Right kidney (tissue), 1 donor: ENCODE measurements around the gene KCNQ5.
"Not testable (repeated sequence)": the region's sequence is repeated elsewhere in the genome, so short reads cannot be mapped to it uniquely, and the experiment has no call there.

ENCODE experiments used
- DNase-seq: peaks from one replicate; pipeline ENCODE4 v3.0.0-alpha.2; 2016

Gene KCNQ5

DNA sequence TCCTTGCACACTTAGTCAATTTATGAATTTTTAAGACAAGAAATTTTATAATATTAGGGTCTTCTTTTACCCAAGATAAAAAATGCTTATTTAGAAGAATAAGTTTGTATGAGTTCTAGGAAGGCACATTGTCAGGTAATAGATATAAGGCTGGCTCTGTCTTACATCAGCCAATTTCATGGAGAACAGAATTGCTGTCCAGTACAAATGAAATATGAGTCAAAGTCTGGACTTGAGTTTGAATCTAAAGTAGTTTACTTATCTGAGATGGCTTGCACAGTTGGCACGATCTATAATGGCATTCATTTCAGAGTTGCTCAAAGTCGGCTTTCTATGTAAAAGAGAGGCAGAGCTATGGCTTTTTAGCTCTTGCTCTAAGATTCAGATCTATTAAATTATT is 228.2 kb downstream of the KCNQ5 start:
- DNase-seq, result no peak

DNA sequence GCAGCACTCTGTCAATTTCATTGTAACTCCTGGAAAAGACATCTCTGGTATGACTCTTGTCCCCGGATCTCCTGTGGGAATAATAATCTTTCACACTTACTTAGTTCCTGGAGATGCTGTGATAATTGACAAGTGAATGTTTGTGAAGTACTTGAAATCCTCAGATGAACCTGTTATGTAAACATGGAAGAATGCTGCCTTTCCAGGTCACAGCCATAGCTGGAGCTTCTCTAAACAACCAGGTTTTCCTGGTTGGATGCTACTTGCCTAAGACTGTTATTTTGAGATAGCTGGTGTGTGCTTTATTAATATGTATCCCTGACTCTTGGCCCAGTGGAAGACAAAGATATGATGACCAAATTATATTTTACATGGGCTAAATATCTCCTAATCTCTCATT is 228.6 kb downstream of the KCNQ5 start:
- DNase-seq, result no peak

DNA sequence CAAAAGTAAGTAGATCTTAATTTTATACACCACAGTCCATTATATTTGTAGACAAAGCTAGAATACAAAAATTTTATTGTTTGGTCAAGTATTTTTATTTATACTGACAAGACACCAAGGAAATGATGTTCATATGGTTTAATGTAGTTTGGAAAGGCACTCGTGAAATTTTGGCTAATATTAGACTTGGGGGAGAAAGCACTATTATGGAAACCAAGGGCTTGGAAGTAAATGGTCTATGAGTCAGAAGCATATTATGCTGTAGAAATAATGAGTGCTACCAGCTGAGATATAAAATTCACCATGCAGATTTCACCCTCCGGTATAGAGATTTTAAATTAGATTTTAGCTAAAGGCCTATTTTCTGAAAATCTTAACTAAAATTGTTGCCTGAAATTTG is 233.6 kb downstream of the KCNQ5 start:
- no peak for DNase-seq

DNA sequence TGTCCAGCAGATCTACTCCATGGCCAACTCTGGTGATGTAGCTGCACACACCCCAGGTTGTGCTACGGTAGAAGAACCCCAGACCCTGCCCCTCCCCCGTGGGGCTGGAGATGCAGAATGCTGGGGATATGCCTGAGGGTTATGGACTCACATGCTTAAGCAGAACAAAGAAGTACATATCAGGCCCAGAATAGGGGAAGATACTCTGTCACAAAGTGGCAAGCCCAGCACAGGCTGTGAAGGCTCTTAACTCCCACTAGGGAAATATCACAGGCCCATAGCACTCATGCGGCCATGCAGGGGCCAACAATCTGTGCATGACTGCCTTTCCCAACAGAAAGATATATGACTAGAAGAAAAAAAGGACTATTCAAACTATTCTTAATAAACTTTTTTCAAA is 234.9 kb downstream of the KCNQ5 start:
- no peak for DNase-seq

DNA sequence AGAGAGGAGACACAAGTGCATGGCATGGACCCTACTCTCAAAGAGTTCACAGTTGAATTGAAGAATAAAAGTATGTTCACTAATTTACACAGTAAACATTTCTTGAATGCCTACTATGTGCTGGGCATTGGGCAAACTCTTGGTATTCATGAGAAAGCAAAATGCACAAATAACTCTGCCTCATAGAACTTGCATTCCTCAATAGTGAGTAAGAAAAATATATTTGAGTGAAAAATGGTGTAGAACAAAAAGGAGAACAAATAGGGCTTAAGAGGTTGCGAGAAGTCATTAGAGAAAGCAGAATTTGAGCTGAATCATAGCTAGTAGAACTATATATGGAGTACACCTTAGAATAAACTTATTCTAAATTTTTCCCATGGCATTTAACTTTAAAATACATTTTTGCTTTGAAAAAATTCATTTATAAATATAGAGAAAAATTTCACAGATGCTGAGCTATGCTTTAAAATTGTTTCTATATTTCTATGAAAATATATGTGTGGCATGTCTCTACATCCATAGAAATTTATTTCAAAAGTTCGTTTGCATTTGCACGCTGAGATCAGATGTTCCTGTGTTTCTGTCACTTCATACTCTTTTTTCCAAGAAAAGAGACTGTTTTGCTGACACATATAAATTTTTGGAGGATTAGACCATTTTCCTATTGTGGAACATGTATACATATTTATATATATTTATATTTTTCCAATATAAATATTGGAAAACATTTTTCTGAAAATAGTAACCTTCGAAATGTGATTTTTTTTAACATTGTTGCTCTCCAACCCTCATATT is 236.1 kb downstream of the KCNQ5 start:
- DNase-seq, result no peak

DNA sequence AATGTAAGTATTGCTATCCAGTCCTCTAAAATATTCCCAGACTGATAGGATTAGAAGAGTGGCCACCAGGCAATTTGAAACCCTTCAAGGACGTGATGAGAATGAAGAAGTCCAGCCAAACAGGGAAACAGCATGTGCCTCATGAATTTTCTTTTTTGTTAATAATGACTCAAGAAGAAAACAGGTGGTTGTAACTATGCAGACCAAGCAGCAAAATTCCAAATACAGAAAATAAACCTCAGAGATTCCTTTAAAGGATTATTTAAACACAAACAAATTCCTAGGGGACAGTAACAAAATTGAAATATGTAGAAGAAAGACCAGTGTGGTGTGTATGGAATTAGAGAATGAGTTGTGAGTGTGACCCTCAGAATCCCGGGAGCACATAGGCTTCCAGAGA is 239.2 kb downstream of the KCNQ5 start:
- DNase-seq, result no peak

DNA sequence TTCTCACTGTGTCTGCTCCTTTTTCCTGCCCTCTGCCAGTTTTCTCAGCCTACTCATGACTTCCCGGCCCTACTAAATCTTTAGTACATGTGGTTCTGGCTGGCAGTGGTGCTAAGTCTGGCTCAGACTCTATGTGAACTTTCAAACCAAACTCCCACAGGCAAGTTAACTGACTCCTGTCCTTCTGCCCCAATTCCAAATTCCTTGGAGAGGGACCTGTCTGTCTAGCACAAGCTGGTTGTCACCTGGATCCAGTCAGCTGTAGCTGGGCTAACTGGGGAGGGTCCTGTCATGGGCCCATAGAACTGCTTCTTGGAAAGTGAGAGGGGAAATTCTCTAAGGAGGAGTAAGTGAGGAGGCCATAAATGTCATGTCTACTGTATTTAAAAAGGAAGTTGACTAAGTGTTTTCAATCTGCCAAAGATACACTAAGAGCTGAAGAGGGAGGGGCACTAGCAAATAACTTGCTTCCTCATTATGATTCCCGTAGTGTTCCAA is 240.1 kb downstream of the KCNQ5 start:
- peak; percentile 3 for DNase-seq

DNA sequence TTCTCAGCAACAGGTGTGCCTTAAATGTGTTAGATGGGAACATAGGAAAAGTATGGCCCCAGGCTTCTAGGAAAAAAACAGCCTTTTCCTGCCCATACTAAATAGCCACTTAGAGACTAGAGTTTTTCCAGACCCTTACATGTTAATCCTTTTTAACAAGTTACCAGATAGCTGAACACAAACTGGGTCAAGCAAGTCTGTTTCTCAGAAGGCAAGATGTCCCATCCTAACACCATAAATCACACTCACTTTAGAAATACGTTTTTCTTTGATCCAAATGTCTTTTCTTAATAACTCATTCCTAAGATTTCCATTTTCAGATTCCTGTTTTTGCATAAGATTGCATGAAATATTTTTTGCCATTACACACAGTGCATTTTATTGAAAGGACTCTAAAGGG is 241.3 kb downstream of the KCNQ5 start:
- no peak for DNase-seq

DNA sequence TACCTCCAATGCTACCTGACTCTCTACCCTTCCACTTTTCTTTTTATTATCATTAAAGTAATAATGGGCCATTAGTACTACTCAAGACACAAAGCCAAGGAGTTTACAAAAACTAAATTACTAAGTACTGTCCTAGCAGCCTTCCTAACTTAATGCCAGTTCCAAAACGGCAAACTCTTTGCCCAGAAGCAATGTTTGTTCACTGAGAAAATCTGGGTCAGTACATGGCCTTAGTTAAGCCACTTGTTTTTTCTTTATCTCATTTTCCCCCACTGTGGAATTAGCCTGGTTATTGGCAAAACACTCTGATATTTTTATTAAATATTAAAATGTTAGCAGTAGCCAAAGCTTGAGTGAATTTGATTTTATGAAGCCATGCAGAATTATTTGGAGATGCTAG is 242.4 kb downstream of the KCNQ5 start:
- DNase-seq, result no peak

DNA sequence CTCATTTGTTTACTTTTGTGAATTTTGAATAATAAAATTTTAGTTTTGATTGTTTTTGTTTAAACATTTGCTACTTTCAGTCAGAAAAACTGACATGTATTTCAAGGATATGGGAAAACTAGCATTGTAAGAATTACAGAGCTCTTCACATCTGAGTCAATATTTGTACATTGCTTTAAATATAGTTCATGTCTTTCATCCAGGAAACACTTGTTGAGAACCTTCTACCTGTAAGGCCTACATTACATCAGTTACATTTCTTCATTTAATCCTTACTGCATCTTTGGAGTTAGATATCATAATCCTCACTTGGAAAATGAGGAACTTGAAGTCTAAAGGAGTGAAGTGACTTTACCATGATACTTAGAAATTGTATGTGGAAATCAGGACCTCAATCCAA is 242.9 kb downstream of the KCNQ5 start:
- no peak for DNase-seq

DNA sequence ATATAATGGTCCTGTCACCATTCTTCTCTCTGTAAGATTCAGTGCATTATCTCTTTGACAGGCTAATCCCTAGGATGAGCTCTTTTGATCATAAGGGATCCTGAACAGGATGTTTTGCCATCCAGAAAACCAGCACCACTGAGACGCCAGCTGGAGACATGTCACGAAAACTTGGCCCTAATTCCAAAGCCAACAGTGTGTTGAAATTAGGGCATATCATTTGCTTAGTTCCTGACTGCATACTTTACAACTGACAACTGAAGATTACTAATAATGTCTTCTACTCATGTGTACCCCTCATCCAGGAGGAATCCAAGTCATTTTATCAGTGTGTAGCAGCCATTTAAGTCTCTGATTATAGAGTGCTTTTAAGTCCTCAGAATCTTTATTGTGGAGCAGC is 243.6 kb downstream of the KCNQ5 start:
- DNase-seq, result no peak

DNA sequence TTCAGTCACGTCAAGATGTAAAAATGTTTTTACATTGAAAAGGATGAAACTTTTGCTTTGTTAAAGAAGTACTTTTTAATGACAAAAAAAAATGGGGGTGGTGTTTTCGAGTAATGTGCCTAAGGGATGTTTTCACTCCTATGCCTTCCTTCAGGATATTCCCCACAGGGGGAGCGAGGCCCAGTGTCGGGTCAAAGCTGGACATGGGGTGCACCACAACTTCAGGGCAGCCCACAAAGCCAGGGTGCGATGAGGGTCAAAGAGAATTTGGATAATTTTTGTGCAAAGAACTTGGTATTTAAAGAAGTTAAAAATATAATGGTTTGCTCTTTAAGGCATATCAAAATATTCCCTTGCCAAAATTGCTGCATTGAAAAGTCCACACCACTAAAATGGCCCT is 247.8 kb downstream of the KCNQ5 start:
- no peak for DNase-seq

DNA sequence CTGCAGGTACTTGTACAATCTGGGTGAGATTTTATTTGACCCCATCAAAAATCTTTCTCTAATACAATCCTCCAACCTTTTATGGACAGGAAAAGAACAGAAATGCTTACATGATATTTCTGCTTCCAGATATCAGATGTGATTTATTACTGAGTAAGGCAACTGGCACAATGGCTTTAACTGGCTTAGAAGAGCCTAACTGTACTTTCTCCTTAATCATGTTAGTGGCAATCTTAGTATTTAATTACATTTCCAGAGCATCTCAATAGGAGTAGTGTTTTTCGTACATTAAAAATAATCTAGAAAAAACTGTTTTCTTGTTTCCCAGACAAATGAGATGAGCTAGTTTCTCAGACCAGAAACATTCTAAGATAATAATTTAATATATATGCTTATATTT is 251.6 kb downstream of the KCNQ5 start:
- DNase-seq, result no peak

DNA sequence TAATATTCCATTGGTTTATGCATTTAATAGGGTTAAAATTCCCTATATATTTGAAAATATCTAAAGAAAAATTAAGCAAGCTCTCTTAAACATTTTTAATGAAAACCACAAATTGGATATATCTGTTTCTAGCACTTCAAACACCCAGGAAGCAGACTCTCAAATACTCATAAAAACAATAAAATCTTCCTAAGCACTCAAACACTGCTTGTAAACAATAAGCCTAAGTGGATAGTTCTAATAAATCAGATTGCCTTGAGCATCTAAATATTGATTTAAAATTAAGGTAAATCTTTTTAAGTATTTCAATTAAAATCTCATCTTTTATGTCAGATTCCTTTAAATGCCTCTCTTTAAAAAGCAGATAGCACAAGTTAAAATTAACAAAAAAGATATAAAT is 254.4 kb downstream of the KCNQ5 start:
- no peak for DNase-seq

DNA sequence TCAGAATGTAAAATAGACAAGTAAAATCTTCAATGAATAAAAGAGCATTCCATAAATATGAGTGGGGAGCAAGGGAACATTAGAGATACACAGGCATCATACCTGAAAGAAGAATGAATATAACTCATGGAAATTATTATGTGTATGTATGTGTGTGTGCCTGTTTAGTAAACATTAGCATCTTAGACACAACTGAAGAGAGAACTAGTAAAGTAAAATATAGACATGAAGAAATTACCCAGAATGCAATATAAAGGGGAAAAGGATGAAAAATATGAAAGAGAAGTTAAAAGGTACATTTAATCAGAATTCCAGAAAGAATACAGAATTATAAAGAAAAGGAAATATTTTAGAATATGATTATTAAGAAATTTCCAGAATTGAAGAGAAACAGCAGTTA is 264.3 kb downstream of the KCNQ5 start:
- no peak for DNase-seq

DNA sequence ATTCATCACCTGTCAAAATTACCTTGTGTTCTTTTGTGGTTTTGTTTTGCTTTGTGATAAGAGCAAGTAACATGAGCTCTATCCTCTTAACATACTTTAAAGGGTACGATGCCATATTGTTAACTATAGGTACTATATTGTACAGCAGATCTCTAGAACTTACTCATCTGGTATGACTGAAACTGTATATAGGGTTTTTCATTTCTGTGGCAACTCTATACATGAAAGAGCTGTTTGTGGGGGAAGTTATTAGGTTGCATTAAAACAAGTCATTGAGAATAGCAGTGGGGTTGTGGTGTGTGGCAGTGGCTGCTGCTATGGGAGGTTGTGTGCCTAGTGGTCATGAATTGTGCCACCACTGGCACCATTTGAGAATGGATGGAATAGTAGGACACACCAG is 268.4 kb downstream of the KCNQ5 start:
- no peak for DNase-seq

DNA sequence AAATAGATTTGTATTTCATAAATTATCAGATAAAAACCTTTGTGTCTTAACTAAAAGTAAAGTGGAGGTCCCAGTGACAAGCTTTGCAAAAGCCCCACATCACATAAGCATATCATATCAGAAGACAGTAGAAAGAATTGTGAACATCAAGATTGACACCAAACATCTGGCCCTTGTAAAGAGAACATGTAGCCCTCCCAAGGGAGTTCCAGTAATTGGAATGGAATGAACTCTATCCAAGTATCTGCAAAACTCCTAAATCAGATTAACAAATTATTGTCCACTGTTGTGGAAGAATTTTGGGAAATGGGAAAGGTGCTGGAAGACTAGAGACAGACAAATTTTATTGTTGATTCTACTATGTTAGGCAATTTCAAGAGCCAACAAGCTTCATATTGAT is 268.8 kb downstream of the KCNQ5 start:
- DNase-seq, result no peak

DNA sequence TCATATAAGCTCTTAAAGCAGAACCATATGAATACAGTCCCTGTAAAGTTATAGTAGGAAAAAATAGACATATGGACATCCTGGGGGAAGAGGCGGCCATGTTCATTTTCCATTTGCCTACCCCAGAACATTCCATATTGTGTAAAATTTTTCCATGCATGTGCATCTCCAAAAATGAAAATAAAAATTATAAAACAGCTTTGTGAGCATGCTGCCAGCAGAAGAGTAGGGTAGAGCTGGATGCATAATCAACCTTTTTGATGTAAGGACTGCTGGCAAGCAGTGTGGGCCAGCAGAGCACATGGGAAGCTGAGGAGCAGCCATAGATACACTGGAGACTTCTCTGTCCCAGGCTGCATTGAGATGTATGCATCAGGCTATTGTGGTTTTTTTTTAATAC is 271.0 kb downstream of the KCNQ5 start:
- DNase-seq, result no peak

DNA sequence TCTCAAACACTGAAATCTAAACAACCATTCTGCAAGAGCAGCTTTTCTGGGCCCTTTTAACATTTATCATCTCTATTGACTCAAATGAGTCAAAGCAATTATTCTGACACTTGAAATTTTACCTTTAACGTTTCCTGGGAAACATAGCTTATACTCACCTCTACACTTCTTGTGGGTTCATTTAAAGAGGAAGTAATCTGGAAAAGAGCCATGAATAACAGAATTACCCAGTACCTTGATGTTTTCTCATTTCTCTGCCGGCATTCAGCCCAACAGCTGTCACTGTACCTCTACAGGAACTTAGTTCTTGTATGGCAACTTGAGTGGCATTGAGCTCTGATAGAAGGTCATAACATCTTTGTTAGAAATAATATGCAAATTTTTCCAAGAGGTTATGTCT is 272.2 kb downstream of the KCNQ5 start:
- no peak for DNase-seq

DNA sequence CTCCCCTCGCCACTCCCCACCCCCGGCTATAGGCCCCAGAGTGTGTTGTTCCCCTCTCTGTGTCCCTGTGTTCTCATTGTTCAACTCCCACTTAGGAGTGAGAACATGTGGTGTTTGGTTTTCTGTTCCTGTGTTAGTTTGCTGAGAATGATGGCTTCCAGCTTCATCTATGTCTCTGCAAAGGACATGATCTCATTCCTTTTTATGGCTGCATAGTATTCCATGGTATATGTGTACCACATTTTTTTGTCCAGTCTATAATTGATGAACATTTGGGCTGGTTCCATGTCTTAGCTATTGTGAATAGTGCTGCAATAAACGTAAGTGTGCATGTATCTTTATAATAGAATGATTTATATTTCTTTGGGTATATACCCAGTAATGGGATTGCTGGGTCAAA is 276.4 kb downstream of the KCNQ5 start:
- DNase-seq, result not testable (repeated sequence)

DNA sequence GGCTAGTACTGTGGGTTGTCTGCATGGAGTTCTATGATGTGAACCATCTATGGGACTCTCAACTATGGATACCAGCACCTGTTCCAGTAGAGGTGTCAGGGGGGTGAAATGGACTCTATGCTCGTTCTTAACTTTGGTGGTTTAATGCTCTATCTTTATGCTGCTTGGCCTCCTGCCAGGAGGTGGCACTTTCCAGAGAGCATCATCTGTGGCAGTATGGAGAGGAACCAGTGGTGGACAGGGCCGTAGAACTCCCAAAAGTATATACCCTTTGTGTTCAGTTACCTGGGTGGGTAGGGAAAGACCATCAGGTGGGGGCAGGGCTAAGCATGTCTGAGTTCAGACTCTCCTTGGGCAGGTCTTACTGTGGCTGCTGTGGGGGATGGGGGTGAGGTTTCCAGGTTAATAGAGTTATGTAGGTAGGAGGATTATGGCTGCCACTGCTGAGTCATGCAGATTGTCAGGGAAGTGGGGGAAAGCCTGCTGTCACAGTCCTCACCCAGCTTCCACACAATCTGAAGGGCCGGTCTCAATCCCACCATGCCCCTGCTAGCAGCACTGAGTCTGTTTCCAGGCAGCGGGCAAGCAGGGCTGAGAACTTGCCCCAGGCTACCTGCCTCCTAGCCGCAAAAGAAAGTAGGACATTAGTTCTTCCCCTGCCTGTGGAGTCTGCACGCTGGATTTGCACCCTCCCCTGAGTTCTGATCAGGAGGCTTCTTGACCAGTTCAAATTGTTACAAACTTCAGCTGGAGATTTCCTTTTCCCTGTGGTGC is 284.0 kb downstream of the KCNQ5 start:
- no peak for DNase-seq

DNA sequence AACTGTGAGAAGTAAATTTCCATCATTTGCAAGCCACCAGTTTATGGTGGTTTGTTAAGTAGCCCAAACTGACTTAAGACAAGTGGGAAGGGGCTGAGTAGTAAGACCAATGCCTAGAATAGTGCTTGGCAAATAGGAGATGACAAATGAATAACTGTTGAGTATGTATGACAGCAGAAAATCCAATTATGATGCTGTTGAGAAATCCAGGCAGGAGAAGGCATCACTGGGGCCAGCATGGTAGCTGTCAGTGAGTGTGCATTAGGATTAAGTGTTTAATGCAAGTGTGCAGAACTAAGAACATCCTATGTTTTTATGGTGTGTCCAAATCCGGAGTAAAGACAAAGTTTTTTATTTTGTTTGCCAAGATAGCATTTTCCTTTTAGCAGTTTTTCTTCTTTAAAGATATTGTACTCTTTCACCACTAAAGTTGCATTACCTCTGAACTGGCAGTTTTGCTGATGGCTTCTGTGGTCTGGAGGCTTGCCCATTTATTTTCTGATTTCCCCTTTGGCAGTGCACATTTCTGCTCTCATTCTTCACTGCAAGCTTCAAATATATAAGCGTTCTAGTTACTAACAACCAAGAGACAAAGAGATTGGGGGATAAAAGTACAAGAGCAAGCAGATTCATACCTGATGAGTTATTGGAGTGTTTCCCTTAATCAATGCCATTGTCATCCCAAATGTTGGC is 289.7 kb downstream of the KCNQ5 start:
- no peak for DNase-seq

DNA sequence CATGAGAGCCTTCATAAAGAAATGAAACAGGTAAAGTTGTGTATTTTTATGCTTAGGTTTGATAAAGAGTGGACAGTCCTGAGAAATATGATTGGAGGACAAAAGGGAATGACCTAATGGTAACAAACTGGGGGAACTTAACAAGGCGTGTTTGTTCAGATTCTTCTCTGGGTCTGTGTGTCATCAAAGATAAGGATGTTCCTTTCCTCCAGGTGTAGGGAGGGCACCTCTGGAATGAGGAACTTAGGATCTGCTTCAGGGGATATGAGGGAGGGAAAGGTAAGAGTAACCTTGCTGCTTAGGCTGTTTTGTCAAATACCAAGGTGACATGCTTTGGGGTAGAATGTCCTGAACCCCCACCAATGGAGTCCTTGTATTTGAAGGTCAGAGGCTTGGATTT is 291.9 kb downstream of the KCNQ5 start:
- no peak for DNase-seq
